Glutamatergic neuron (in vitro differentiated cells): ENCODE results near the gene RPS21. TPM values are rescaled to one million over a fixed set of nuclear protein-coding genes. Genes with fewer than 3 reads are reported as not detected.

ENCODE experiments used
- DNase-seq: peaks from one replicate; pipeline ENCODE4 v3.0.0; 2022
- H3K27ac Mint-ChIP-seq: one replicate; pipeline ENCODE4 v1.8.0; 2020; ENCODE audit warnings: mild to moderate bottlenecking, mixed read lengths, inconsistent platforms; ENCODE audit not compliant: unreplicated experiment
- H3K27me3 Mint-ChIP-seq: one replicate; pipeline ENCODE4 v1.8.0; 2020; ENCODE audit warnings: mild to moderate bottlenecking, moderate library complexity, mixed read lengths, inconsistent platforms; ENCODE audit not compliant: unreplicated experiment
- H3K36me3 Mint-ChIP-seq: one replicate; pipeline ENCODE4 v1.8.0; 2020; ENCODE audit warnings: mild to moderate bottlenecking, mixed read lengths, inconsistent platforms; ENCODE audit not compliant: unreplicated experiment
- H3K4me1 Mint-ChIP-seq: one replicate; pipeline ENCODE4 v1.8.0; 2020; ENCODE audit warnings: mild to moderate bottlenecking, low read depth, mixed read lengths, inconsistent platforms; ENCODE audit not compliant: unreplicated experiment
- H3K4me3 Mint-ChIP-seq: one replicate; pipeline ENCODE4 v1.8.0; 2020; ENCODE audit warnings: mild to moderate bottlenecking, mixed read lengths, inconsistent platforms; ENCODE audit not compliant: unreplicated experiment
- H3K9me3 Mint-ChIP-seq: one replicate; pipeline ENCODE4 v1.8.0; 2020; ENCODE audit warnings: mild to moderate bottlenecking, moderate library complexity, mixed read lengths, inconsistent platforms; ENCODE audit not compliant: unreplicated experiment
- CTCF ChIP-seq: fragments of 200-600 bp; sonication (generic); IDR thresholded peaks from one replicate; pipeline ENCODE4 v1.5.0; 2021; ENCODE audit not compliant: partially characterized antibody, unreplicated experiment
- total RNA-seq: library from RNA; stranded (reverse); fragmentation: NEBNext Ultra II Directional; extraction: Animal tissue kit (Norgen Biotek cat#: 25700); gene quantifications from one replicate; pipeline ENCODE4 v1.2.1, GENCODE V29; 2021; ENCODE audit not compliant: unreplicated experiment

The RPS21 gene
- total RNA-seq, 1 donor from 2014 or later = 829 TPM

GRCh38 chr20:62354031-62354808, 32.7 kb upstream of the RPS21 start:
- H3K4me1 Mint-ChIP-seq = peaks cover 8% of the 10 kb centered on the region
- no peak overlapping the region for H3K4me3 Mint-ChIP-seq
- peaks cover 12% of the 10 kb centered on the region for H3K27me3 Mint-ChIP-seq
- DNase-seq = peak; percentile 72
- no peak for TF ChIP-seq CTCF
- peaks cover 8% of the 10 kb centered on the region for H3K9me3 Mint-ChIP-seq
- H3K36me3 Mint-ChIP-seq = peaks cover 3% of the 10 kb centered on the region
- peak overlapping the region; percentile 68 for H3K27ac Mint-ChIP-seq

GRCh38 chr20:62354811-62355341, 32.0 kb upstream of the RPS21 start:
- peaks cover 8% of the 10 kb centered on the region for H3K9me3 Mint-ChIP-seq
- peaks cover 8% of the 10 kb centered on the region for H3K4me1 Mint-ChIP-seq
- H3K27me3 Mint-ChIP-seq = peaks cover 10% of the 10 kb centered on the region
- H3K36me3 Mint-ChIP-seq = no peaks in the 10 kb centered on the region
- H3K4me3 Mint-ChIP-seq = no peak overlapping the region
- DNase-seq = peak; percentile 38
- no peak for TF ChIP-seq CTCF
- peak overlapping the region; percentile 98 for H3K27ac Mint-ChIP-seq

- TF ChIP-seq CTCF = no peak
- DNase-seq = peak; percentile 71
- H3K9me3 Mint-ChIP-seq = peaks cover 8% of the 10 kb centered on the region
- peaks cover 10% of the 10 kb centered on the region for H3K27me3 Mint-ChIP-seq
- H3K4me1 Mint-ChIP-seq = peaks cover 8% of the 10 kb centered on the region
- peak overlapping the region; percentile 98 for H3K27ac Mint-ChIP-seq
- H3K36me3 Mint-ChIP-seq = no peaks in the 10 kb centered on the region
- peak overlapping the region; percentile 57 for H3K4me3 Mint-ChIP-seq
Measured at GRCh38 chr20:62355516-62355877, 31.4 kb upstream of the RPS21 start.

- Mint-ChIP-seq H3K4me1 (peaks cover 8% of the 10 kb centered on the region), H3K9me3 (peaks cover 8% of the 10 kb centered on the region), H3K4me3 (peak overlapping the region; percentile 57), H3K27me3 (peaks cover 10% of the 10 kb centered on the region), H3K27ac (peak overlapping the region; percentile 98), H3K36me3 (no peaks in the 10 kb centered on the region)
- no peak for TF ChIP-seq CTCF
- DNase-seq = peak; percentile 91
Measured at GRCh38 chr20:62355878-62356588, 30.9 kb upstream of the RPS21 start.
